WTC11 (cell line): ENCODE data around the gene LSR. TPM values are rescaled to one million over a fixed set of nuclear protein-coding genes. Genes with fewer than 3 reads are reported as not detected.

Source experiments
- ATAC-seq: fragments of 200-7000 bp; cut with Tn5 transposase; 2 replicates; pipeline ENCODE4 v1.10.0; 2021; ENCODE audit warnings: mild to moderate bottlenecking, moderate library complexity
- CTCF ChIA-PET: fragments of 300-600 bp; sonication (Branson Sonifier 250); formaldehyde crosslinking; loops from one replicate; lab custom pipeline; 2021; ENCODE audit warnings: antibody characterized with exemption; lab: Charles Lee
- POLR2A ChIA-PET: fragments of 350-600 bp; sonication (Branson Sonifier 250); formaldehyde crosslinking; loops from one replicate; lab custom pipeline; 2021; ENCODE audit warnings: antibody characterized with exemption; lab: Charles Lee
- DNase-seq: peaks from one replicate; pipeline ENCODE4 v3.0.0; 2021; ENCODE audit warnings: low spot score
- H3K27ac Mint-ChIP-seq: 2 replicates; pipeline ENCODE4 v1.8.0; 2021; ENCODE audit warnings: mixed read lengths
- H3K27me3 Mint-ChIP-seq: 2 replicates; pipeline ENCODE4 v1.8.0; 2021; ENCODE audit warnings: low read depth, mild to moderate bottlenecking, moderate library complexity, mixed read lengths
- H3K36me3 Mint-ChIP-seq: 2 replicates; pipeline ENCODE4 v1.8.0; 2021; ENCODE audit warnings: mixed read lengths
- H3K4me1 Mint-ChIP-seq: 2 replicates; pipeline ENCODE4 v1.8.0; 2022; ENCODE audit warnings: mixed read lengths
- H3K4me3 Mint-ChIP-seq: 2 replicates; pipeline ENCODE4 v1.8.0; 2021; ENCODE audit warnings: mild to moderate bottlenecking, moderate library complexity, mixed read lengths
- H3K9me3 Mint-ChIP-seq: 2 replicates; pipeline ENCODE4 v1.8.0; 2021; ENCODE audit warnings: mixed read lengths
- ELF4 ChIP-seq: sonication (generic); formaldehyde crosslinking; IDR thresholded peaks from 2 replicates; pipeline ENCODE4 v1.8.1; 2022; ENCODE audit warnings: low read depth, mild to moderate bottlenecking, moderate library complexity, missing genetic modification reagents
- ESRRA ChIP-seq: sonication (generic); formaldehyde crosslinking; IDR thresholded peaks from 2 replicates; pipeline ENCODE4 v1.8.1; 2022; ENCODE audit warnings: mild to moderate bottlenecking, missing genetic modification reagents, borderline replicate concordance
- KAT7 ChIP-seq: sonication (generic); formaldehyde crosslinking; IDR thresholded peaks from 2 replicates; pipeline ENCODE4 v1.8.1; 2023; ENCODE audit warnings: missing genetic modification reagents, mild to moderate bottlenecking, borderline replicate concordance
- NR3C1 ChIP-seq: sonication (generic); formaldehyde crosslinking; conservative IDR thresholded peaks from 2 replicates; pipeline ENCODE4 v1.8.1; 2023; ENCODE audit warnings: low read depth, mild to moderate bottlenecking, missing genetic modification reagents
- TCF7 ChIP-seq: sonication (generic); formaldehyde crosslinking; IDR thresholded peaks from 2 replicates; pipeline ENCODE4 v1.8.0; 2022; ENCODE audit warnings: mild to moderate bottlenecking, low read depth, missing genetic modification reagents, moderate library complexity
- ZBTB21 ChIP-seq: sonication (generic); formaldehyde crosslinking; IDR thresholded peaks from 2 replicates; pipeline ENCODE4 v1.8.1; 2023; ENCODE audit warnings: mild to moderate bottlenecking, missing genetic modification reagents, borderline replicate concordance
- ZNF263 ChIP-seq: sonication (generic); formaldehyde crosslinking; IDR thresholded peaks from 2 replicates; pipeline ENCODE4 v1.8.1; 2022; ENCODE audit warnings: low read depth, mild to moderate bottlenecking, moderate library complexity, missing genetic modification reagents
- total RNA-seq: library from RNA; stranded (reverse); gene quantifications from 3 replicates; pipeline ENCODE4 v1.2.3, GENCODE V29; 2021
- TF ChIP-seq, protein P1 (sequence below): sonication (generic); formaldehyde crosslinking; IDR thresholded peaks from 2 replicates; pipeline ENCODE4 v1.8.1; 2023; ENCODE audit warnings: mild to moderate bottlenecking, missing genetic modification reagents
- TF ChIP-seq, protein P2 (sequence below): fragments of 250-450 bp; sonication (Bioruptor Pico); IDR thresholded peaks from 2 replicates; pipeline ENCODE4 v1.9.0; 2021; ENCODE audit warnings: mild to moderate bottlenecking, borderline replicate concordance
- TF ChIP-seq, protein P3 (sequence below): fragments of 250-450 bp; sonication (Bioruptor Pico); IDR thresholded peaks from 2 replicates; pipeline ENCODE4 v1.9.0; 2021; ENCODE audit warnings: mild to moderate bottlenecking
- TF ChIP-seq, protein P4 (sequence below): sonication (generic); formaldehyde crosslinking; conservative IDR thresholded peaks from 2 replicates; pipeline ENCODE4 v1.8.1; 2022; ENCODE audit warnings: mild to moderate bottlenecking, missing genetic modification reagents
- TF ChIP-seq, protein P5 (sequence below): fragments of 250-450 bp; sonication (Bioruptor Pico); IDR thresholded peaks from 2 replicates; pipeline ENCODE4 v2.1.2; 2022; ENCODE audit warnings: mild to moderate bottlenecking, moderate library complexity
- TF ChIP-seq, protein P6 (sequence below): sonication (generic); formaldehyde crosslinking; conservative IDR thresholded peaks from 2 replicates; pipeline ENCODE4 v1.8.1; 2023; ENCODE audit warnings: mild to moderate bottlenecking, low read depth, missing genetic modification reagents, moderate library complexity

LSR gene
- total RNA-seq, 1 experiment from 2014 or later: 130 TPM

DNA sequence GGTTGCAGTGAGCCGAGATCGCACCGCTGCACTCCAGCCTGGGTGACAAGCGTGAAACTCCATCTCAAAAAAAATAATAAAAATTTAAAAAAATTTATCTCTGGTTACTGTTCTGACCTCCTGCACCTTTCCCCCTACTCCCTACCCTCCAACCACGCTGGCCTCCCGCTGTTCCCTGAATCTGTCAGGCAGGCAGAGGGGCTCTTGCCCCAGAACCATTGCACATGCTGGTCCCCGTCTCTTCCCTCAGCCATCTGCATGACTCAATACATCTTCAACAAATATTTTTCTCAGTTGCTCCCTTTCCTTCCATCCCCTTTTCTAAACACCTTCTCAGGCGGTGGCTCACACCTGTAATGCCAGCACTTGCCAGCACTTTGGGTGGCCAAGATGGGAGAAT is 19.2 kb upstream of the LSR start:
- H3K4me1 Mint-ChIP-seq: peaks cover 15% of the 10 kb centered on the region
- no peak overlapping the region for H3K4me3 Mint-ChIP-seq
- no peaks in the 10 kb centered on the region for H3K27me3 Mint-ChIP-seq
- DNase-seq (no peak), ATAC-seq (no peak)
- H3K36me3 Mint-ChIP-seq: no peaks in the 10 kb centered on the region
- H3K9me3 Mint-ChIP-seq: peaks cover 4% of the 10 kb centered on the region
- ChIA-PET CTCF (no interaction called here), POLR2A (no interaction called here)
- TF ChIP-seq, protein P1, sequence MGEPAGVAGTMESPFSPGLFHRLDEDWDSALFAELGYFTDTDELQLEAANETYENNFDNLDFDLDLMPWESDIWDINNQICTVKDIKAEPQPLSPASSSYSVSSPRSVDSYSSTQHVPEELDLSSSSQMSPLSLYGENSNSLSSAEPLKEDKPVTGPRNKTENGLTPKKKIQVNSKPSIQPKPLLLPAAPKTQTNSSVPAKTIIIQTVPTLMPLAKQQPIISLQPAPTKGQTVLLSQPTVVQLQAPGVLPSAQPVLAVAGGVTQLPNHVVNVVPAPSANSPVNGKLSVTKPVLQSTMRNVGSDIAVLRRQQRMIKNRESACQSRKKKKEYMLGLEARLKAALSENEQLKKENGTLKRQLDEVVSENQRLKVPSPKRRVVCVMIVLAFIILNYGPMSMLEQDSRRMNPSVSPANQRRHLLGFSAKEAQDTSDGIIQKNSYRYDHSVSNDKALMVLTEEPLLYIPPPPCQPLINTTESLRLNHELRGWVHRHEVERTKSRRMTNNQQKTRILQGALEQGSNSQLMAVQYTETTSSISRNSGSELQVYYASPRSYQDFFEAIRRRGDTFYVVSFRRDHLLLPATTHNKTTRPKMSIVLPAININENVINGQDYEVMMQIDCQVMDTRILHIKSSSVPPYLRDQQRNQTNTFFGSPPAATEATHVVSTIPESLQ (CRISPR knock-in tag): no peak
- no peak overlapping the region for H3K27ac Mint-ChIP-seq

DNA sequence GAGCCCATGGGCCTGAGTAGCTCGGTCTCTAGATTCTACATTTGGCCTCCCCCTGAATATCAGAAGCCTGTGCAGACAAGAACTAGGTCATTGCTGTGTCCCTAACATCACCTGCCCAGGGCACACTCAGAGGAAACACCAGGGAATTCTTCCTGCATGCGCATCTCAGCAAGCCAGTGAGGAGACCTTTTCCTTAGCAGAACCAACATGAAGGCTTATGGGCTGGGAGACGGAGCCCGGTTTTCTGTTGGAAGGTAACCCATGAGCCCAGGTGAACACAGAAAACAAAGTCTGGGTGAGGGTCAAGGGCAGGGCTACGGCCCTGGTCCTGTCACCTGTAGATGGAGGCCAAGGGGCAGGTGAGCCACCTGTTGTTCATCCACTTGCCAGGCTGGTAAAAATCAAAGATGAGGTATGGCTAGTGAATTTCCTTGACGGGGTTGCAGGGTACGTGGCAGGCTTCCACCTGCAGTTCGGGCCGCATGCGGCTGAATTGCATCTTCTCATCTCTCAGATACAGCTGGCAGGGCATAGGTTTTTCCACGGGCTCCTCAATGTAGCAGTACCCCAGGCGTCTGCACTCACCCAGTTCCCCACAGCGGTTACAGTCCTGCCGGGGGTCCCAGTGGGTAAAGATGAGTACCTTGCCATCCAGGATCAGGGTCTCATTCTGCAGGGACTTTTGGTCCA is 16.7 kb upstream of the LSR start:
- H3K27me3 Mint-ChIP-seq: no peaks in the 10 kb centered on the region
- CTCF ChIA-PET: no interaction called here
- no peak for DNase-seq
- H3K9me3 Mint-ChIP-seq: peaks cover 11% of the 10 kb centered on the region
- H3K4me1 Mint-ChIP-seq: 0 out of 2 replicates have a peak, but pooled peaks cover 3% of the 10 kb centered on the region
- H3K4me3 Mint-ChIP-seq: no peak overlapping the region
- POLR2A ChIA-PET: no interaction called here
- H3K27ac Mint-ChIP-seq: no peak overlapping the region
- ATAC-seq: no peak
- TF ChIP-seq, protein P2, sequence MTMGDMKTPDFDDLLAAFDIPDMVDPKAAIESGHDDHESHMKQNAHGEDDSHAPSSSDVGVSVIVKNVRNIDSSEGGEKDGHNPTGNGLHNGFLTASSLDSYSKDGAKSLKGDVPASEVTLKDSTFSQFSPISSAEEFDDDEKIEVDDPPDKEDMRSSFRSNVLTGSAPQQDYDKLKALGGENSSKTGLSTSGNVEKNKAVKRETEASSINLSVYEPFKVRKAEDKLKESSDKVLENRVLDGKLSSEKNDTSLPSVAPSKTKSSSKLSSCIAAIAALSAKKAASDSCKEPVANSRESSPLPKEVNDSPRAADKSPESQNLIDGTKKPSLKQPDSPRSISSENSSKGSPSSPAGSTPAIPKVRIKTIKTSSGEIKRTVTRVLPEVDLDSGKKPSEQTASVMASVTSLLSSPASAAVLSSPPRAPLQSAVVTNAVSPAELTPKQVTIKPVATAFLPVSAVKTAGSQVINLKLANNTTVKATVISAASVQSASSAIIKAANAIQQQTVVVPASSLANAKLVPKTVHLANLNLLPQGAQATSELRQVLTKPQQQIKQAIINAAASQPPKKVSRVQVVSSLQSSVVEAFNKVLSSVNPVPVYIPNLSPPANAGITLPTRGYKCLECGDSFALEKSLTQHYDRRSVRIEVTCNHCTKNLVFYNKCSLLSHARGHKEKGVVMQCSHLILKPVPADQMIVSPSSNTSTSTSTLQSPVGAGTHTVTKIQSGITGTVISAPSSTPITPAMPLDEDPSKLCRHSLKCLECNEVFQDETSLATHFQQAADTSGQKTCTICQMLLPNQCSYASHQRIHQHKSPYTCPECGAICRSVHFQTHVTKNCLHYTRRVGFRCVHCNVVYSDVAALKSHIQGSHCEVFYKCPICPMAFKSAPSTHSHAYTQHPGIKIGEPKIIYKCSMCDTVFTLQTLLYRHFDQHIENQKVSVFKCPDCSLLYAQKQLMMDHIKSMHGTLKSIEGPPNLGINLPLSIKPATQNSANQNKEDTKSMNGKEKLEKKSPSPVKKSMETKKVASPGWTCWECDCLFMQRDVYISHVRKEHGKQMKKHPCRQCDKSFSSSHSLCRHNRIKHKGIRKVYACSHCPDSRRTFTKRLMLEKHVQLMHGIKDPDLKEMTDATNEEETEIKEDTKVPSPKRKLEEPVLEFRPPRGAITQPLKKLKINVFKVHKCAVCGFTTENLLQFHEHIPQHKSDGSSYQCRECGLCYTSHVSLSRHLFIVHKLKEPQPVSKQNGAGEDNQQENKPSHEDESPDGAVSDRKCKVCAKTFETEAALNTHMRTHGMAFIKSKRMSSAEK: no peak
- TF ChIP-seq, protein P3, sequence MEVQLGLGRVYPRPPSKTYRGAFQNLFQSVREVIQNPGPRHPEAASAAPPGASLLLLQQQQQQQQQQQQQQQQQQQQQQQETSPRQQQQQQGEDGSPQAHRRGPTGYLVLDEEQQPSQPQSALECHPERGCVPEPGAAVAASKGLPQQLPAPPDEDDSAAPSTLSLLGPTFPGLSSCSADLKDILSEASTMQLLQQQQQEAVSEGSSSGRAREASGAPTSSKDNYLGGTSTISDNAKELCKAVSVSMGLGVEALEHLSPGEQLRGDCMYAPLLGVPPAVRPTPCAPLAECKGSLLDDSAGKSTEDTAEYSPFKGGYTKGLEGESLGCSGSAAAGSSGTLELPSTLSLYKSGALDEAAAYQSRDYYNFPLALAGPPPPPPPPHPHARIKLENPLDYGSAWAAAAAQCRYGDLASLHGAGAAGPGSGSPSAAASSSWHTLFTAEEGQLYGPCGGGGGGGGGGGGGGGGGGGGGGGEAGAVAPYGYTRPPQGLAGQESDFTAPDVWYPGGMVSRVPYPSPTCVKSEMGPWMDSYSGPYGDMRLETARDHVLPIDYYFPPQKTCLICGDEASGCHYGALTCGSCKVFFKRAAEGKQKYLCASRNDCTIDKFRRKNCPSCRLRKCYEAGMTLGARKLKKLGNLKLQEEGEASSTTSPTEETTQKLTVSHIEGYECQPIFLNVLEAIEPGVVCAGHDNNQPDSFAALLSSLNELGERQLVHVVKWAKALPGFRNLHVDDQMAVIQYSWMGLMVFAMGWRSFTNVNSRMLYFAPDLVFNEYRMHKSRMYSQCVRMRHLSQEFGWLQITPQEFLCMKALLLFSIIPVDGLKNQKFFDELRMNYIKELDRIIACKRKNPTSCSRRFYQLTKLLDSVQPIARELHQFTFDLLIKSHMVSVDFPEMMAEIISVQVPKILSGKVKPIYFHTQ (CRISPR knock-in tag): no peak
- TF ChIP-seq, protein P4, sequence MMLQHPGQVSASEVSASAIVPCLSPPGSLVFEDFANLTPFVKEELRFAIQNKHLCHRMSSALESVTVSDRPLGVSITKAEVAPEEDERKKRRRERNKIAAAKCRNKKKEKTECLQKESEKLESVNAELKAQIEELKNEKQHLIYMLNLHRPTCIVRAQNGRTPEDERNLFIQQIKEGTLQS (CRISPR knock-in tag): no peak
- TF ChIP-seq NR3C1 (CRISPR knock-in tag): no peak
- no peak for TF ChIP-seq TCF7
- TF ChIP-seq ZBTB21 (CRISPR knock-in tag): no peak
- TF ChIP-seq ESRRA (CRISPR knock-in tag): no peak
- no peak for TF ChIP-seq ELF4 (CRISPR knock-in tag)
- H3K36me3 Mint-ChIP-seq: no peaks in the 10 kb centered on the region

DNA sequence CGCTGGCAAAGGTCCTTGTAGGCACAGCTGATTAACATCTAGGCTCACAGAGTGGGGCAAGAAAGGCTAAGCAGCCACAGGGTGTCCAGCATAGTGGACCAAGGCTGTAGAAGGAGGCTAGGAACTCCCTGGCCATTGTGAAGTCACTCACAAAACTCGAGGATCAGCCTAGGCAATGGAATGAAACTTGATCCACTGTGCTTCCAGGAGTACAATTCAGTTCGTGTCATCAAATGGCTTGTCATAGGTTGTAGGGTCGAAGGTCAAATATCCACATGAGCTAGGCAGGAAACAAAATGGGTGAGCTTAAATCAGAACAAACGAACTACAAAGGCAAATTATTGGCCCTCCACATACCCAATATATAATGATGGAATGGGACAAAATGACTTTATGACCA is 15.9 kb upstream of the LSR start:
- ATAC-seq (no peak), DNase-seq (no peak)
- Mint-ChIP-seq H3K9me3 (peaks cover 11% of the 10 kb centered on the region), H3K27ac (no peak overlapping the region), H3K27me3 (no peaks in the 10 kb centered on the region; the same call in 1 of the 2 replicates), H3K4me1 (0 out of 2 replicates have a peak, but pooled peaks cover under 1% of the 10 kb centered on the region), H3K36me3 (no peaks in the 10 kb centered on the region), H3K4me3 (no peak overlapping the region)
- CTCF ChIA-PET: interaction anchor here (1.0 kb wide), 1 partner anchor 8 kb away, joined by 3 read pairs; no protein-coding TSS in a partner anchor
- TF ChIP-seq, protein P5, sequence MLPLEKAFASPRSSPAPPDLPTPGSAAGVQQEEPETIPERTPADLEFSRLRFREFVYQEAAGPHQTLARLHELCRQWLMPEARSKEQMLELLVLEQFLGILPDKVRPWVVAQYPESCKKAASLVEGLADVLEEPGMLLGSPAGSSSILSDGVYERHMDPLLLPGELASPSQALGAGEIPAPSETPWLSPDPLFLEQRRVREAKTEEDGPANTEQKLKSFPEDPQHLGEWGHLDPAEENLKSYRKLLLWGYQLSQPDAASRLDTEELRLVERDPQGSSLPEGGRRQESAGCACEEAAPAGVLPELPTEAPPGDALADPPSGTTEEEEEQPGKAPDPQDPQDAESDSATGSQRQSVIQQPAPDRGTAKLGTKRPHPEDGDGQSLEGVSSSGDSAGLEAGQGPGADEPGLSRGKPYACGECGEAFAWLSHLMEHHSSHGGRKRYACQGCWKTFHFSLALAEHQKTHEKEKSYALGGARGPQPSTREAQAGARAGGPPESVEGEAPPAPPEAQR (CRISPR knock-in tag): no peak
- no peak for TF ChIP-seq ZNF263 (CRISPR knock-in tag)
- no peak for TF ChIP-seq KAT7 (CRISPR knock-in tag)
- TF ChIP-seq, protein P6, sequence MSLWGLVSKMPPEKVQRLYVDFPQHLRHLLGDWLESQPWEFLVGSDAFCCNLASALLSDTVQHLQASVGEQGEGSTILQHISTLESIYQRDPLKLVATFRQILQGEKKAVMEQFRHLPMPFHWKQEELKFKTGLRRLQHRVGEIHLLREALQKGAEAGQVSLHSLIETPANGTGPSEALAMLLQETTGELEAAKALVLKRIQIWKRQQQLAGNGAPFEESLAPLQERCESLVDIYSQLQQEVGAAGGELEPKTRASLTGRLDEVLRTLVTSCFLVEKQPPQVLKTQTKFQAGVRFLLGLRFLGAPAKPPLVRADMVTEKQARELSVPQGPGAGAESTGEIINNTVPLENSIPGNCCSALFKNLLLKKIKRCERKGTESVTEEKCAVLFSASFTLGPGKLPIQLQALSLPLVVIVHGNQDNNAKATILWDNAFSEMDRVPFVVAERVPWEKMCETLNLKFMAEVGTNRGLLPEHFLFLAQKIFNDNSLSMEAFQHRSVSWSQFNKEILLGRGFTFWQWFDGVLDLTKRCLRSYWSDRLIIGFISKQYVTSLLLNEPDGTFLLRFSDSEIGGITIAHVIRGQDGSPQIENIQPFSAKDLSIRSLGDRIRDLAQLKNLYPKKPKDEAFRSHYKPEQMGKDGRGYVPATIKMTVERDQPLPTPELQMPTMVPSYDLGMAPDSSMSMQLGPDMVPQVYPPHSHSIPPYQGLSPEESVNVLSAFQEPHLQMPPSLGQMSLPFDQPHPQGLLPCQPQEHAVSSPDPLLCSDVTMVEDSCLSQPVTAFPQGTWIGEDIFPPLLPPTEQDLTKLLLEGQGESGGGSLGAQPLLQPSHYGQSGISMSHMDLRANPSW (CRISPR knock-in tag): no peak
- POLR2A ChIA-PET: no interaction called here
